Measurements from ENCODE around the gene SLC44A4. TPM values are rescaled to one million over a fixed set of nuclear protein-coding genes. Genes with fewer than 3 reads are reported as not detected.
A peak's percentile ranks its signal among the peaks of the same experiment; 100 is the strongest.

Gene SLC44A4
- total RNA-seq, 1 experiment from 2014 or later = 3.8 TPM

GRCh38 chr6:31862344-31863235 lies 16.2 kb downstream of the SLC44A4 start, which contains the start of gene NEU1:
TSS of gene NEU1 (minus strand) at chr6:31862821. CDS start at chr6:31862776, 45 bp downstream.
- Histone ChIP-seq H2BK20ac (ENCODE audit: low read depth, low read length, poor library complexity, severe bottlenecking) (no peak within 1 kb of the TSS), H3K9me3 (ENCODE audit: control insufficient read depth, low read depth, low read length) (no peaks in the 10 kb centered on the region), H3K79me1 (ENCODE audit: insufficient read depth, low read depth, low read length, poor library complexity, severe bottlenecking) (no peaks in the 10 kb centered on the region), H3K79me2 (ENCODE audit: insufficient read depth, low read length) (no peaks in the 10 kb centered on the region), H2BK5ac (ENCODE audit: insufficient read length, low read length) (no peak within 1 kb of the TSS), H3K4me1 (ENCODE audit: insufficient read depth, low read length) (no peaks in the 10 kb centered on the region), H3K27me3 (ENCODE audit: insufficient read depth, low read length) (no peaks in the 10 kb centered on the region), H3K56ac (ENCODE audit: insufficient read length, low read depth, low read length) (no peak within 1 kb of the TSS), H3K9ac (ENCODE audit: extremely low read depth, insufficient read length, low read length) (peak within 1 kb of the TSS; percentile 73), H3K4me2 (ENCODE audit: insufficient read depth, insufficient read length, low read length) (peak within 1 kb of the TSS; percentile 94), H2BK120ac (ENCODE audit: low read depth, low read length, poor library complexity, severe bottlenecking) (no peak within 1 kb of the TSS), H4K5ac (ENCODE audit: insufficient read length, low read depth, low read length) (no peak within 1 kb of the TSS), H4K91ac (ENCODE audit: insufficient read length, low read depth, low read length) (no peak within 1 kb of the TSS), H3K27ac (ENCODE audit: insufficient read length, low read depth, low read length) (peak within 1 kb of the TSS; percentile 54), H3K4ac (ENCODE audit: low read depth, low read length) (no peak within 1 kb of the TSS), H2BK12ac (ENCODE audit: insufficient read length, low read depth, low read length) (no peak within 1 kb of the TSS), H2AK5ac (ENCODE audit: insufficient read length, low read length) (no peak within 1 kb of the TSS), H3K18ac (ENCODE audit: insufficient read length, low read depth, low read length) (no peak within 1 kb of the TSS), H2AFZ (ENCODE audit: low read length) (no peak within 1 kb of the TSS), H2BK15ac (ENCODE audit: low read depth, low read length) (no peak within 1 kb of the TSS), H3K23me2 (ENCODE audit: insufficient read length, low read depth, low read length, poor library complexity, severe bottlenecking) (peaks cover 12% of the 10 kb centered on the region), H4K8ac (replicated peaks; ENCODE audit: insufficient read length, low read depth, low read length) (no peak within 1 kb of the TSS), H3T11ph (ENCODE audit: low read length) (no peak within 1 kb of the TSS), H3K14ac (ENCODE audit: insufficient read depth, low read length) (peak within 1 kb of the TSS; percentile 42; the same call in 1 of the 2 replicates), H3K23ac (ENCODE audit: insufficient read length, low read depth, low read length) (no peak within 1 kb of the TSS), H4K20me1 (ENCODE audit: control insufficient read depth, insufficient read depth, insufficient read length) (no peaks in the 10 kb centered on the region)
- peak; percentile 100 for DNase-seq
- peaks cover 2% of the 10 kb centered on the region for H3K27me3 Mint-ChIP-seq (ENCODE audit: low read depth)
- TF ChIP-seq, protein P1, sequence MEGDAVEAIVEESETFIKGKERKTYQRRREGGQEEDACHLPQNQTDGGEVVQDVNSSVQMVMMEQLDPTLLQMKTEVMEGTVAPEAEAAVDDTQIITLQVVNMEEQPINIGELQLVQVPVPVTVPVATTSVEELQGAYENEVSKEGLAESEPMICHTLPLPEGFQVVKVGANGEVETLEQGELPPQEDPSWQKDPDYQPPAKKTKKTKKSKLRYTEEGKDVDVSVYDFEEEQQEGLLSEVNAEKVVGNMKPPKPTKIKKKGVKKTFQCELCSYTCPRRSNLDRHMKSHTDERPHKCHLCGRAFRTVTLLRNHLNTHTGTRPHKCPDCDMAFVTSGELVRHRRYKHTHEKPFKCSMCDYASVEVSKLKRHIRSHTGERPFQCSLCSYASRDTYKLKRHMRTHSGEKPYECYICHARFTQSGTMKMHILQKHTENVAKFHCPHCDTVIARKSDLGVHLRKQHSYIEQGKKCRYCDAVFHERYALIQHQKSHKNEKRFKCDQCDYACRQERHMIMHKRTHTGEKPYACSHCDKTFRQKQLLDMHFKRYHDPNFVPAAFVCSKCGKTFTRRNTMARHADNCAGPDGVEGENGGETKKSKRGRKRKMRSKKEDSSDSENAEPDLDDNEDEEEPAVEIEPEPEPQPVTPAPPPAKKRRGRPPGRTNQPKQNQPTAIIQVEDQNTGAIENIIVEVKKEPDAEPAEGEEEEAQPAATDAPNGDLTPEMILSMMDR (conservative IDR thresholded peaks at IDR 0.05) = no peak
- H3K9me3 Mint-ChIP-seq = no peaks in the 10 kb centered on the region; a peak in 1 of 5 replicates
- H3K4me1 Mint-ChIP-seq = peaks cover 13 to 20% of the 10 kb centered on the region in 2 experiments
- H3K4me3 Mint-ChIP-seq = peak within 1 kb of the TSS; percentile 84 to 98
- H3K27ac Mint-ChIP-seq = peak within 1 kb of the TSS; percentile 91 to 97 (median 96)
- H3K36me3 Mint-ChIP-seq (ENCODE audit: insufficient read depth in 1 of 3, low read depth in 3 of 3) = peaks cover 6 to 22% (median 17%) of the 10 kb centered on the region in 3 experiments; a peak in 6 of 7 replicates
- no CpG with 5 or more reads among the region's 64 CpGs for WGBS (ENCODE audit: extremely low coverage, insufficient read length, low lambda C conversion rate)
